ENCODE measurements around the gene LIAS.

DNA sequence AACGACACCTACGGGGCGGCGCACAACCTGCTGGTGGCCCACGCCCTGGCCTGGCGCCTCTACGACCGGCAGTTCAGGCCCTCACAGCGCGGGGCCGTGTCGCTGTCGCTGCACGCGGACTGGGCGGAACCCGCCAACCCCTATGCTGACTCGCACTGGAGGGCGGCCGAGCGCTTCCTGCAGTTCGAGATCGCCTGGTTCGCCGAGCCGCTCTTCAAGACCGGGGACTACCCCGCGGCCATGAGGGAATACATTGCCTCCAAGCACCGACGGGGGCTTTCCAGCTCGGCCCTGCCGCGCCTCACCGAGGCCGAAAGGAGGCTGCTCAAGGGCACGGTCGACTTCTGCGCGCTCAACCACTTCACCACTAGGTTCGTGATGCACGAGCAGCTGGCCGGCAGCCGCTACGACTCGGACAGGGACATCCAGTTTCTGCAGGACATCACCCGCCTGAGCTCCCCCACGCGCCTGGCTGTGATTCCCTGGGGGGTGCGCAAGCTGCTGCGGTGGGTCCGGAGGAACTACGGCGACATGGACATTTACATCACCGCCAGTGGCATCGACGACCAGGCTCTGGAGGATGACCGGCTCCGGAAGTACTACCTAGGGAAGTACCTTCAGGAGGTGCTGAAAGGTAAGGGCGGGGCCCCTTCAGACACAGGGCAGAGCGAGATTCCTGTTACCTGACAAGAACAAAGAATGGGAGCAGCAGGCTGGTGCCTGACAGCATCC lies 11.8 kb upstream of the LIAS start:
- TF ChIP-seq, protein P1, sequence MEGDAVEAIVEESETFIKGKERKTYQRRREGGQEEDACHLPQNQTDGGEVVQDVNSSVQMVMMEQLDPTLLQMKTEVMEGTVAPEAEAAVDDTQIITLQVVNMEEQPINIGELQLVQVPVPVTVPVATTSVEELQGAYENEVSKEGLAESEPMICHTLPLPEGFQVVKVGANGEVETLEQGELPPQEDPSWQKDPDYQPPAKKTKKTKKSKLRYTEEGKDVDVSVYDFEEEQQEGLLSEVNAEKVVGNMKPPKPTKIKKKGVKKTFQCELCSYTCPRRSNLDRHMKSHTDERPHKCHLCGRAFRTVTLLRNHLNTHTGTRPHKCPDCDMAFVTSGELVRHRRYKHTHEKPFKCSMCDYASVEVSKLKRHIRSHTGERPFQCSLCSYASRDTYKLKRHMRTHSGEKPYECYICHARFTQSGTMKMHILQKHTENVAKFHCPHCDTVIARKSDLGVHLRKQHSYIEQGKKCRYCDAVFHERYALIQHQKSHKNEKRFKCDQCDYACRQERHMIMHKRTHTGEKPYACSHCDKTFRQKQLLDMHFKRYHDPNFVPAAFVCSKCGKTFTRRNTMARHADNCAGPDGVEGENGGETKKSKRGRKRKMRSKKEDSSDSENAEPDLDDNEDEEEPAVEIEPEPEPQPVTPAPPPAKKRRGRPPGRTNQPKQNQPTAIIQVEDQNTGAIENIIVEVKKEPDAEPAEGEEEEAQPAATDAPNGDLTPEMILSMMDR (IDR thresholded peaks at IDR 0.05), result peak in 3 of 6 experiments; percentile 21 to 42 (median 23)
- no peak for TF ChIP-seq POLR2A (IDR thresholded peaks at IDR 0.05)
